ENCODE results near the gene MRC1.

DNA sequence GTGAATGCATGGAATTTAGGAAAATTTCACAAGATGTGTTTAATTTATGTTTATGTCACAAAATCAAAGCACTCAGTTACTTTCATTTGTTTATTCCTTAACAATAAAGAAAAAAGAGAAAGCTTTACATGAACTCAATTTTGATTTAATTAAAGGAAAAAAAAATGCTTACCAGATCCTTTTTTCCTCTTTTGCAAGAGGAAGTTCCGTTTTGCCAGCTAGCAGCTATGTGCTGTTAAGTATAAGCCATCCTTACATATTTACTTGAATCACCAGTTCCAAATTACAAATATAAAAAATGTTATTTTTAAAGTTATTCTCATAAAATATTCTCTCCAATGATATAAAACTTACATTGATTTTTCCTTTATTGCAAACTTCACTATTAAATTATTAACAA, 12.7 kb downstream of the MRC1 start:
- TF ChIP-seq, protein P1, sequence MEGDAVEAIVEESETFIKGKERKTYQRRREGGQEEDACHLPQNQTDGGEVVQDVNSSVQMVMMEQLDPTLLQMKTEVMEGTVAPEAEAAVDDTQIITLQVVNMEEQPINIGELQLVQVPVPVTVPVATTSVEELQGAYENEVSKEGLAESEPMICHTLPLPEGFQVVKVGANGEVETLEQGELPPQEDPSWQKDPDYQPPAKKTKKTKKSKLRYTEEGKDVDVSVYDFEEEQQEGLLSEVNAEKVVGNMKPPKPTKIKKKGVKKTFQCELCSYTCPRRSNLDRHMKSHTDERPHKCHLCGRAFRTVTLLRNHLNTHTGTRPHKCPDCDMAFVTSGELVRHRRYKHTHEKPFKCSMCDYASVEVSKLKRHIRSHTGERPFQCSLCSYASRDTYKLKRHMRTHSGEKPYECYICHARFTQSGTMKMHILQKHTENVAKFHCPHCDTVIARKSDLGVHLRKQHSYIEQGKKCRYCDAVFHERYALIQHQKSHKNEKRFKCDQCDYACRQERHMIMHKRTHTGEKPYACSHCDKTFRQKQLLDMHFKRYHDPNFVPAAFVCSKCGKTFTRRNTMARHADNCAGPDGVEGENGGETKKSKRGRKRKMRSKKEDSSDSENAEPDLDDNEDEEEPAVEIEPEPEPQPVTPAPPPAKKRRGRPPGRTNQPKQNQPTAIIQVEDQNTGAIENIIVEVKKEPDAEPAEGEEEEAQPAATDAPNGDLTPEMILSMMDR (conservative IDR thresholded peaks at IDR 0.05; ENCODE audit: low read depth in 2 of 2): no peak
- TF ChIP-seq NANOG (IDR thresholded peaks at IDR 0.05; ENCODE audit: borderline replicate concordance) (no peak), EZH2phosphoT487 (IDR thresholded peaks at IDR 0.05; ENCODE audit: unreplicated experiment) (no peak), POLR2AphosphoS5 (IDR thresholded peaks at IDR 0.05; ENCODE audit: low read depth) (no peak), EZH2 (IDR thresholded peaks at IDR 0.05; ENCODE audit: low read depth, unreplicated experiment) (no peak), CREB1 (CRISPR knock-in tag; IDR thresholded peaks at IDR 0.05; ENCODE audit: low read depth) (no peak)
- TF ChIP-seq, protein P2, sequence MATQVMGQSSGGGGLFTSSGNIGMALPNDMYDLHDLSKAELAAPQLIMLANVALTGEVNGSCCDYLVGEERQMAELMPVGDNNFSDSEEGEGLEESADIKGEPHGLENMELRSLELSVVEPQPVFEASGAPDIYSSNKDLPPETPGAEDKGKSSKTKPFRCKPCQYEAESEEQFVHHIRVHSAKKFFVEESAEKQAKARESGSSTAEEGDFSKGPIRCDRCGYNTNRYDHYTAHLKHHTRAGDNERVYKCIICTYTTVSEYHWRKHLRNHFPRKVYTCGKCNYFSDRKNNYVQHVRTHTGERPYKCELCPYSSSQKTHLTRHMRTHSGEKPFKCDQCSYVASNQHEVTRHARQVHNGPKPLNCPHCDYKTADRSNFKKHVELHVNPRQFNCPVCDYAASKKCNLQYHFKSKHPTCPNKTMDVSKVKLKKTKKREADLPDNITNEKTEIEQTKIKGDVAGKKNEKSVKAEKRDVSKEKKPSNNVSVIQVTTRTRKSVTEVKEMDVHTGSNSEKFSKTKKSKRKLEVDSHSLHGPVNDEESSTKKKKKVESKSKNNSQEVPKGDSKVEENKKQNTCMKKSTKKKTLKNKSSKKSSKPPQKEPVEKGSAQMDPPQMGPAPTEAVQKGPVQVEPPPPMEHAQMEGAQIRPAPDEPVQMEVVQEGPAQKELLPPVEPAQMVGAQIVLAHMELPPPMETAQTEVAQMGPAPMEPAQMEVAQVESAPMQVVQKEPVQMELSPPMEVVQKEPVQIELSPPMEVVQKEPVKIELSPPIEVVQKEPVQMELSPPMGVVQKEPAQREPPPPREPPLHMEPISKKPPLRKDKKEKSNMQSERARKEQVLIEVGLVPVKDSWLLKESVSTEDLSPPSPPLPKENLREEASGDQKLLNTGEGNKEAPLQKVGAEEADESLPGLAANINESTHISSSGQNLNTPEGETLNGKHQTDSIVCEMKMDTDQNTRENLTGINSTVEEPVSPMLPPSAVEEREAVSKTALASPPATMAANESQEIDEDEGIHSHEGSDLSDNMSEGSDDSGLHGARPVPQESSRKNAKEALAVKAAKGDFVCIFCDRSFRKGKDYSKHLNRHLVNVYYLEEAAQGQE (IDR thresholded peaks at IDR 0.05; ENCODE audit: unreplicated experiment): no peak

Data from GM23338 (cell line).